A549 treated with DMSO at 1 μM for 4 hours (cell line): ENCODE measurements around the gene KCNJ18. TPM values are rescaled to one million over a fixed set of nuclear protein-coding genes. Genes with fewer than 3 reads are reported as not detected.

Source experiments
- total RNA-seq: library from RNA; stranded (reverse); fragments of 200-300 nt; extraction: Qiagen RNA extraction; gene quantifications from 5 replicates; pipeline ENCODE4 v1.2.3, GENCODE V29; 2022; ENCODE audit warnings: low read depth

KCNJ18 gene
- 0.05 TPM in 2 of 5 replicates, not detected in the others for total RNA-seq

GRCh38 chr17:21691883-21692703 lies at the start of gene KCNJ18:
Gene KCNJ18 (plus strand): TSS chr17:21692523. CDS start chr17:21702787, 10,264 bp downstream.

